ENCODE measurements around the gene GOLT1A. TPM values are rescaled to one million over a fixed set of nuclear protein-coding genes. Genes with fewer than 3 reads are reported as not detected.
A peak's percentile ranks its signal among the peaks of the same experiment; 100 is the strongest.

The GOLT1A gene
- total RNA-seq, 1 donor from 2014 or later = 4.2 TPM

GRCh38 chr1:204216236-204216635, 2.4 kb upstream of the GOLT1A start:
- no peak for TF ChIP-seq CTCF (IDR thresholded peaks at IDR 0.05; ENCODE audit: unreplicated experiment)
- H3K27ac Mint-ChIP-seq = no peak overlapping the region
- peaks cover 2% of the 10 kb centered on the region for H3K36me3 Mint-ChIP-seq (ENCODE audit: insufficient read depth)
- H3K4me1 Mint-ChIP-seq (ENCODE audit: low read depth) = peaks cover 4% of the 10 kb centered on the region
- no peak overlapping the region for H3K4me3 Mint-ChIP-seq (ENCODE audit: low read depth)
- no peaks in the 10 kb centered on the region for H3K27me3 Mint-ChIP-seq
- DNase-seq (ENCODE audit: low spot score, unreplicated experiment) = no peak
- no peaks in the 10 kb centered on the region for H3K9me3 Mint-ChIP-seq (ENCODE audit: low read depth)

GRCh38 chr1:204212715-204213114, 1.1 kb downstream of the GOLT1A start:
- DNase-seq (ENCODE audit: low spot score, unreplicated experiment) = no peak
- Mint-ChIP-seq H3K9me3 (ENCODE audit: low read depth) (no peaks in the 10 kb centered on the region), H3K4me1 (ENCODE audit: low read depth) (peaks cover 4% of the 10 kb centered on the region), H3K36me3 (ENCODE audit: insufficient read depth) (no peaks in the 10 kb centered on the region), H3K4me3 (ENCODE audit: low read depth) (no peak overlapping the region), H3K27ac (no peak overlapping the region), H3K27me3 (no peaks in the 10 kb centered on the region)
- TF ChIP-seq CTCF (IDR thresholded peaks at IDR 0.05; ENCODE audit: unreplicated experiment) = no peak

GRCh38 chr1:204211046-204211445, 2.7 kb downstream of the GOLT1A start:
- peaks cover 6% of the 10 kb centered on the region for H3K4me1 Mint-ChIP-seq (ENCODE audit: low read depth)
- no peaks in the 10 kb centered on the region for H3K27me3 Mint-ChIP-seq
- H3K9me3 Mint-ChIP-seq (ENCODE audit: low read depth) = no peaks in the 10 kb centered on the region
- H3K4me3 Mint-ChIP-seq (ENCODE audit: low read depth) = no peak overlapping the region
- no peaks in the 10 kb centered on the region for H3K36me3 Mint-ChIP-seq (ENCODE audit: insufficient read depth)
- DNase-seq (ENCODE audit: low spot score, unreplicated experiment) = no peak
- H3K27ac Mint-ChIP-seq = no peak overlapping the region
- no peak for TF ChIP-seq CTCF (IDR thresholded peaks at IDR 0.05; ENCODE audit: unreplicated experiment)

- Mint-ChIP-seq H3K27me3 (peaks cover 2% of the 10 kb centered on the region), H3K27ac (no peak overlapping the region), H3K9me3 (ENCODE audit: low read depth) (no peaks in the 10 kb centered on the region), H3K4me1 (ENCODE audit: low read depth) (peaks cover 2% of the 10 kb centered on the region), H3K36me3 (ENCODE audit: insufficient read depth) (no peaks in the 10 kb centered on the region), H3K4me3 (ENCODE audit: low read depth) (no peak overlapping the region)
- peak; percentile 77 for DNase-seq (ENCODE audit: low spot score, unreplicated experiment)
- peak; percentile 95 for TF ChIP-seq CTCF (IDR thresholded peaks at IDR 0.05; ENCODE audit: unreplicated experiment)
Observed at GRCh38 chr1:204207136-204207616, 6.6 kb downstream of the GOLT1A start.

GRCh38 chr1:204206121-204206520, 7.7 kb downstream of the GOLT1A start:
- no peak for DNase-seq (ENCODE audit: low spot score, unreplicated experiment)
- peaks cover 3% of the 10 kb centered on the region for H3K27me3 Mint-ChIP-seq
- H3K4me3 Mint-ChIP-seq (ENCODE audit: low read depth) = no peak overlapping the region
- H3K9me3 Mint-ChIP-seq (ENCODE audit: low read depth) = no peaks in the 10 kb centered on the region
- peaks cover 2% of the 10 kb centered on the region for H3K4me1 Mint-ChIP-seq (ENCODE audit: low read depth)
- H3K27ac Mint-ChIP-seq = no peak overlapping the region
- H3K36me3 Mint-ChIP-seq (ENCODE audit: insufficient read depth) = no peaks in the 10 kb centered on the region
- no peak for TF ChIP-seq CTCF (IDR thresholded peaks at IDR 0.05; ENCODE audit: unreplicated experiment)

All from progenitor cell of endocrine pancreas (in vitro differentiated cells).